ENCODE data around the gene PABPC1L.

The PABPC1L gene

DNA sequence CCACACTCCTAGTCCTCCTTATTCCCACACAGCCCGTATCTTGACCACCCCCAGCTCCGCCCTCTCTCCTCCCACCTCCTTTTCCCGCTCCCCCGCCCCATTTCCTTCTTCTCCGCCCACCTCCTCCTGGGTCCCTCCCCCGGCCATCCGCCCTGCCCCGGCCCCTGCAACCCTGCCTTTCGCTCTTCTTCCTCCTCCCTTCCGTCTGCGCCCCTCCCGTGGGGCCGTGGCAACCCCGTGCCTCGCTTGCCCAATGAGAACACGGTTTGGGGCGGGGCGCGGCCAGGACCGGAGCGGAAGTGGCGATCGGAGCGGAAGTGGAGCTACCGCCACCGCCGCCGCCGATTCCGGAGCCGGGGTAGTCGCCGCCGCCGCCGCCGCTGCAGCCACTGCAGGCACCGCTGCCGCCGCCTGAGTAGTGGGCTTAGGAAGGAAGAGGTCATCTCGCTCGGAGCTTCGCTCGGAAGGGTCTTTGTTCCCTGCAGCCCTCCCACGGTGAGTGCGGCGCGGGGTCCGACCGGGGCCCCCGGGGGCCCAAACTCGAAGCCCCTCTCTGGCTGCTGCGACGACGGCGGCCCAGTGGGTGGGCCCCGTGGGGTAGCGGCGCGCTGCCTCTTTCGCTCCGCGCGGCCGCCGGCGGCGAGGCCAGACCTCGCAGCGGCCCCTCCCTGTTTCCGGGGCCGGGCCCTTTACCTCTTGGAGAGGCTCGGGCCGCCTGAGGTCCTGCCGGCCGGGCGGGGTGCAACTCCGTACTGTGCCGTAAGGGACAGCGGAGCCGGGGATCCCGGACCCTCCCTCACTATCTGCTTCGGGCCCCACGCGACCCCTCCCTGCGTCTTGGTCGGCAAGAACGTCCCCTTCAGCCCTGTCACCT lies 24.2 kb upstream of the PABPC1L start, which contains the start of gene YWHAB:
YWHAB (plus strand) TSS at position 314 of the 874 bp plus-strand sequence. CDS start 15,829 bp downstream, outside the sequence.
- H3K4me1 ChIP-seq (ENCODE audit: control insufficient read depth, low read depth, low read length): peaks cover 13% of the 10 kb centered on the region
- H3K27me3 ChIP-seq (ENCODE audit: control insufficient read depth, insufficient read depth, low read length): no peaks in the 10 kb centered on the region
- peak within 1 kb of the TSS; percentile 94 for H3K4me3 ChIP-seq (ENCODE audit: low read length)
- H3K9ac ChIP-seq (ENCODE audit: low read length): peak within 1 kb of the TSS; percentile 92
- no peaks in the 10 kb centered on the region for H3K9me3 ChIP-seq (ENCODE audit: control insufficient read depth, low read depth, low read length)
- H3K36me3 ChIP-seq (ENCODE audit: control insufficient read depth, low read depth, low read length): peaks cover 9% of the 10 kb centered on the region
- peak within 1 kb of the TSS; percentile 78 for H3K27ac ChIP-seq (ENCODE audit: low read length)

GRCh38 chr20:44886266-44886651 lies 23.6 kb upstream of the PABPC1L start:
- peaks cover 9% of the 10 kb centered on the region for H3K36me3 ChIP-seq (ENCODE audit: control insufficient read depth, low read depth, low read length)
- H3K27ac ChIP-seq (ENCODE audit: low read length): peak overlapping the region; percentile 78
- no peaks in the 10 kb centered on the region for H3K27me3 ChIP-seq (ENCODE audit: control insufficient read depth, insufficient read depth, low read length)
- H3K9me3 ChIP-seq (ENCODE audit: control insufficient read depth, low read depth, low read length): no peaks in the 10 kb centered on the region
- H3K4me3 ChIP-seq (ENCODE audit: low read length): peak overlapping the region; percentile 94
- H3K4me1 ChIP-seq (ENCODE audit: control insufficient read depth, low read depth, low read length): peaks cover 13% of the 10 kb centered on the region
- peak overlapping the region; percentile 92 for H3K9ac ChIP-seq (ENCODE audit: low read length)

GRCh38 chr20:44886828-44887227 lies 23.0 kb upstream of the PABPC1L start:
- peak overlapping the region; percentile 78 for H3K27ac ChIP-seq (ENCODE audit: low read length)
- peak overlapping the region; percentile 92 for H3K9ac ChIP-seq (ENCODE audit: low read length)
- peaks cover 13% of the 10 kb centered on the region for H3K4me1 ChIP-seq (ENCODE audit: control insufficient read depth, low read depth, low read length)
- peak overlapping the region; percentile 94 for H3K4me3 ChIP-seq (ENCODE audit: low read length)
- H3K36me3 ChIP-seq (ENCODE audit: control insufficient read depth, low read depth, low read length): peaks cover 9% of the 10 kb centered on the region
- H3K27me3 ChIP-seq (ENCODE audit: control insufficient read depth, insufficient read depth, low read length): no peaks in the 10 kb centered on the region
- no peaks in the 10 kb centered on the region for H3K9me3 ChIP-seq (ENCODE audit: control insufficient read depth, low read depth, low read length)

- H3K9me3 ChIP-seq (ENCODE audit: control insufficient read depth, low read depth, low read length): no peaks in the 10 kb centered on the region
- peak overlapping the region; percentile 94 for H3K4me3 ChIP-seq (ENCODE audit: low read length)
- H3K27me3 ChIP-seq (ENCODE audit: control insufficient read depth, insufficient read depth, low read length): no peaks in the 10 kb centered on the region
- H3K4me1 ChIP-seq (ENCODE audit: control insufficient read depth, low read depth, low read length): peaks cover 13% of the 10 kb centered on the region
- peaks cover 9% of the 10 kb centered on the region for H3K36me3 ChIP-seq (ENCODE audit: control insufficient read depth, low read depth, low read length)
- peak overlapping the region; percentile 92 for H3K9ac ChIP-seq (ENCODE audit: low read length)
- no peak overlapping the region for H3K27ac ChIP-seq (ENCODE audit: low read length)
These were observed 22.4 kb upstream of the PABPC1L start for GRCh38 chr20:44887466-44887865.

GRCh38 chr20:44888226-44889103 lies 21.4 kb upstream of the PABPC1L start:
- peaks cover 13% of the 10 kb centered on the region for H3K4me1 ChIP-seq (ENCODE audit: control insufficient read depth, low read depth, low read length)
- no peaks in the 10 kb centered on the region for H3K9me3 ChIP-seq (ENCODE audit: control insufficient read depth, low read depth, low read length)
- H3K36me3 ChIP-seq (ENCODE audit: control insufficient read depth, low read depth, low read length): peaks cover 9% of the 10 kb centered on the region
- no peaks in the 10 kb centered on the region for H3K27me3 ChIP-seq (ENCODE audit: control insufficient read depth, insufficient read depth, low read length)
- no peak overlapping the region for H3K27ac ChIP-seq (ENCODE audit: low read length)
- no peak overlapping the region for H3K9ac ChIP-seq (ENCODE audit: low read length)
- H3K4me3 ChIP-seq (ENCODE audit: low read length): no peak overlapping the region

GRCh38 chr20:44891826-44892225 lies 18.0 kb upstream of the PABPC1L start:
- Histone ChIP-seq H3K27ac (ENCODE audit: low read length) (no peak overlapping the region), H3K4me1 (ENCODE audit: control insufficient read depth, low read depth, low read length) (peaks cover 7% of the 10 kb centered on the region), H3K9ac (ENCODE audit: low read length) (no peak overlapping the region), H3K36me3 (ENCODE audit: control insufficient read depth, low read depth, low read length) (peaks cover 9% of the 10 kb centered on the region), H3K27me3 (ENCODE audit: control insufficient read depth, insufficient read depth, low read length) (no peaks in the 10 kb centered on the region), H3K9me3 (ENCODE audit: control insufficient read depth, low read depth, low read length) (no peaks in the 10 kb centered on the region), H3K4me3 (ENCODE audit: low read length) (no peak overlapping the region)

DNA sequence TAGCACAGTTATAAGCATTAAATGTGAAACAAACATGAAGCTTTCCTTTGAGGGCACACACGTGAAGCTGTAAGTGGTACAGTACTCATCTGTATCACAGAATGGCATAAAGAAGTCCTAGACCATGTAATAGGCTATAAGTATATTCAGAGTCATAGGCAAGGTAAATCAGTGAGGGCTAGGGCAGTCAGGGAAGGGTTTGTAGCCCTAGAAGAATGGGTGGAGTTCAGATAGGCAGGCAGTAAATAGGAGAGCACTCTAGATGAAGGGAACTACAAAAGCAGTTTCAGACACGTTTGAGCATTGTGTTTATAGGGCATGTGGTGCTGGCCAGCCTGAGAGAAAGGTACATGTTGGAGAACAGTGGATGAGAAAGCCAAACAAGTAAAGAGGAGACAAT lies 14.9 kb upstream of the PABPC1L start:
- Histone ChIP-seq H3K27me3 (ENCODE audit: control insufficient read depth, insufficient read depth, low read length) (no peaks in the 10 kb centered on the region), H3K9me3 (ENCODE audit: control insufficient read depth, low read depth, low read length) (no peaks in the 10 kb centered on the region), H3K4me3 (ENCODE audit: low read length) (no peak overlapping the region), H3K27ac (ENCODE audit: low read length) (no peak overlapping the region), H3K9ac (ENCODE audit: low read length) (no peak overlapping the region), H3K36me3 (ENCODE audit: control insufficient read depth, low read depth, low read length) (no peaks in the 10 kb centered on the region), H3K4me1 (ENCODE audit: control insufficient read depth, low read depth, low read length) (no peaks in the 10 kb centered on the region)

DNA sequence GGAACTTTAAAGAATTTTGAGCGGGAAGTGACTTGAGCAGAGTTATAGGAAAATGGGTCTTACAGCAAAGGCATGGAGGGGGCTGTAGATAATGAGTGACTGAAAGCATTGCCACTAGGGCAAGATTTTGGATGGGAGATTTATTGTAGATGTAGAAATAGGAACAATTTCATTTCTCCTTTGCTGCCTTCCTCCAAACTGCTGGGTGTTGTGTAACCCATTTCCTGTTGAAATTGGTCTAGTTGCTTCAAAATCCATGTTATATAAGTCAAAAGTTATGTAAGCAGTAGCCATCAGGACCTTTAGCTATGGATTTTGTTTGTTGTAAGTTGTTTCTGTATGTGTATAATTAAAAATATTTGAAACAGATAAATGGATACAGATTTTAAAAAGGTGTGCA lies 13.3 kb upstream of the PABPC1L start:
- Histone ChIP-seq H3K4me3 (ENCODE audit: low read length) (no peak overlapping the region), H3K36me3 (ENCODE audit: control insufficient read depth, low read depth, low read length) (peaks cover 6% of the 10 kb centered on the region)

GRCh38 chr20:44897133-44897532 lies 12.7 kb upstream of the PABPC1L start:
- no peak overlapping the region for H3K4me3 ChIP-seq (ENCODE audit: low read length)
- no peak overlapping the region for H3K27ac ChIP-seq (ENCODE audit: low read length)
- H3K9me3 ChIP-seq (ENCODE audit: control insufficient read depth, low read depth, low read length): no peaks in the 10 kb centered on the region
- peaks cover 11% of the 10 kb centered on the region for H3K36me3 ChIP-seq (ENCODE audit: control insufficient read depth, low read depth, low read length)
- no peaks in the 10 kb centered on the region for H3K27me3 ChIP-seq (ENCODE audit: control insufficient read depth, insufficient read depth, low read length)
- H3K9ac ChIP-seq (ENCODE audit: low read length): no peak overlapping the region
- H3K4me1 ChIP-seq (ENCODE audit: control insufficient read depth, low read depth, low read length): no peaks in the 10 kb centered on the region

More for the DNA sequence above, 13.3 kb upstream of the PABPC1L start:
- no peaks in the 10 kb centered on the region for H3K9me3 ChIP-seq (ENCODE audit: control insufficient read depth, low read depth, low read length)
- H3K4me1 ChIP-seq (ENCODE audit: control insufficient read depth, low read depth, low read length): no peaks in the 10 kb centered on the region
- H3K27me3 ChIP-seq (ENCODE audit: control insufficient read depth, insufficient read depth, low read length): no peaks in the 10 kb centered on the region
- no peak overlapping the region for H3K27ac ChIP-seq (ENCODE audit: low read length)
- no peak overlapping the region for H3K9ac ChIP-seq (ENCODE audit: low read length)

DNA sequence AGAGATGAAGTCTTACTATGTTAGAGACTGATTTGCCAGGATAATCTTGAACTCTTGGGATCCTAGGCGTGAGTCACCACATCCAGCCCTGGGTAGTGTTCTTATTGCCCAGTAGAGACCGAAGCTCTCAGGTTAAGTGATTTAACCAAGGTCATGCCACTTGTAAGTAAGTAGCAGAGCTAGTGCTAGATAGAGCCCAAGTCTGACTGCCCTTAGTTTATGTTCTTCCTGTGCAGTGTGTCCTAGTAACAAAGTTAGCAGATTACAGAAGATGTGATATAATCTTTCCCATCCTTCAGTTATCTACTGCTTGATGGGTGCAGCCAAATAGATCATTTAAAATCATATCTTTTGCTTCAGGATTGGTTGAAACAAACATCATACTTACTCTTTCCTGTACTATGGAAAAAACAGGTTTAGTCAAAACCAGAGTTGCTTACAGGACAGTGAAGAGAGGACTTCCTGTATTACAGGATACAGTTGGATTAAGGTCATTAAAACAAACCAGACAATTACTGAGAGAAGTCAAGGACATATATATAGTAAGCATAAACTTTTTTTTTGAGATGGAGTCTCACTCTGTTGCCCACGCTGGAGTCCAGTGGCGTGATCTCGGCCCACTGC lies 9.5 kb upstream of the PABPC1L start:
- H3K4me1 ChIP-seq (ENCODE audit: control insufficient read depth, low read depth, low read length): no peaks in the 10 kb centered on the region
- H3K27me3 ChIP-seq (ENCODE audit: control insufficient read depth, insufficient read depth, low read length): no peaks in the 10 kb centered on the region
- H3K9ac ChIP-seq (ENCODE audit: low read length): no peak overlapping the region
- H3K36me3 ChIP-seq (ENCODE audit: control insufficient read depth, low read depth, low read length): peaks cover 43% of the 10 kb centered on the region
- no peak overlapping the region for H3K27ac ChIP-seq (ENCODE audit: low read length)
- H3K4me3 ChIP-seq (ENCODE audit: low read length): no peak overlapping the region
- H3K9me3 ChIP-seq (ENCODE audit: control insufficient read depth, low read depth, low read length): no peaks in the 10 kb centered on the region

GRCh38 chr20:44901974-44902373 lies 7.9 kb upstream of the PABPC1L start:
- Histone ChIP-seq H3K4me1 (ENCODE audit: control insufficient read depth, low read depth, low read length) (no peaks in the 10 kb centered on the region), H3K36me3 (ENCODE audit: control insufficient read depth, low read depth, low read length) (peaks cover 60% of the 10 kb centered on the region), H3K4me3 (ENCODE audit: low read length) (no peak overlapping the region)

More at GRCh38 chr20:44901974-44902373, 7.9 kb upstream of the PABPC1L start:
- no peaks in the 10 kb centered on the region for H3K27me3 ChIP-seq (ENCODE audit: control insufficient read depth, insufficient read depth, low read length)
- H3K27ac ChIP-seq (ENCODE audit: low read length): no peak overlapping the region
- H3K9me3 ChIP-seq (ENCODE audit: control insufficient read depth, low read depth, low read length): no peaks in the 10 kb centered on the region
- no peak overlapping the region for H3K9ac ChIP-seq (ENCODE audit: low read length)
